ENCODE measurements around the gene DAB2IP. TPM values are rescaled to one million over a fixed set of nuclear protein-coding genes. Genes with fewer than 3 reads are reported as not detected.

Gene DAB2IP
- total and polyA plus RNA-seq, 4 donors, result 19.4 to 75.0 (median 28.7) TPM

GRCh38 chr9:121656941-121657470, 5.6 kb downstream of the DAB2IP start:
- no peak for TF ChIP-seq CTCF (IDR thresholded peaks at IDR 0.05; ENCODE audit: control extremely low read depth, extremely low read depth)
- 83 to 87% methylated on average over 5 of the region's 5 CpGs for WGBS, 2 donors
- Histone ChIP-seq H3K36me3 (ENCODE audit: control insufficient read depth in 4 of 4, insufficient read depth in 4 of 4, low read length in 4 of 4) (peaks cover 0 to 8% (median 3%) of the 10 kb centered on the region in 4 donors), H3K4me3 (no peak overlapping the region), H3K9ac (ENCODE audit: insufficient read depth in 1 of 2, low read length in 2 of 2) (no peak overlapping the region), H3K4me1 (ENCODE audit: control insufficient read depth in 5 of 5, insufficient read depth in 5 of 5, low read length in 5 of 5) (peaks cover 0 to 17% (median 6%) of the 10 kb centered on the region in 5 donors), H3K27me3 (ENCODE audit: control insufficient read depth in 3 of 3, insufficient read depth in 3 of 3, low read length in 2 of 3) (no peaks in the 10 kb centered on the region), H3K9me3 (ENCODE audit: control insufficient read depth in 4 of 4, insufficient read depth in 3 of 4, low read length in 3 of 4) (no peaks in the 10 kb centered on the region), H3K27ac (ENCODE audit: low read depth in 1 of 2, low read length in 1 of 2) (peak overlapping the region in 1 of 2 donors; percentile 80)
- ATAC-seq (ENCODE audit: insufficient read depth, low FRiP score) (no peak), DNase-seq (no peak)

- Histone ChIP-seq H3K27me3 (ENCODE audit: control insufficient read depth in 3 of 3, insufficient read depth in 3 of 3, low read length in 2 of 3) (no peaks in the 10 kb centered on the region), H3K4me3 (no peak overlapping the region), H3K36me3 (ENCODE audit: control insufficient read depth in 4 of 4, insufficient read depth in 4 of 4, low read length in 4 of 4) (peaks cover 0 to 8% (median 3%) of the 10 kb centered on the region in 4 donors), H3K9ac (ENCODE audit: insufficient read depth in 1 of 2, low read length in 2 of 2) (no peak overlapping the region), H3K4me1 (ENCODE audit: control insufficient read depth in 5 of 5, insufficient read depth in 5 of 5, low read length in 5 of 5) (peaks cover 0 to 20% (median 6%) of the 10 kb centered on the region in 5 donors), H3K9me3 (ENCODE audit: control insufficient read depth in 4 of 4, insufficient read depth in 3 of 4, low read length in 3 of 4) (no peaks in the 10 kb centered on the region), H3K27ac (ENCODE audit: low read depth in 1 of 2, low read length in 1 of 2) (peak overlapping the region in 1 of 2 donors; percentile 80)
- WGBS, 2 donors, result 32 to 67% methylated on average over 12 of the region's 12 CpGs
- no peak for TF ChIP-seq CTCF (IDR thresholded peaks at IDR 0.05; ENCODE audit: control extremely low read depth, extremely low read depth)
- no peak for ATAC-seq (ENCODE audit: insufficient read depth, low FRiP score)
- DNase-seq, result no peak
These were observed 6.7 kb downstream of the DAB2IP start for GRCh38 chr9:121658166-121658565.

- no peak for TF ChIP-seq CTCF (IDR thresholded peaks at IDR 0.05; ENCODE audit: control extremely low read depth, extremely low read depth)
- no peaks in the 10 kb centered on the region for H3K27me3 ChIP-seq (ENCODE audit: control insufficient read depth in 3 of 3, insufficient read depth in 3 of 3, low read length in 2 of 3)
- peaks cover 0 to 8% (median 3%) of the 10 kb centered on the region in 4 donors for H3K36me3 ChIP-seq (ENCODE audit: control insufficient read depth in 4 of 4, insufficient read depth in 4 of 4, low read length in 4 of 4)
- H3K9ac ChIP-seq (ENCODE audit: insufficient read depth in 1 of 2, low read length in 2 of 2), result no peak overlapping the region
- peaks cover 0 to 24% (median 6%) of the 10 kb centered on the region in 5 donors for H3K4me1 ChIP-seq (ENCODE audit: control insufficient read depth in 5 of 5, insufficient read depth in 5 of 5, low read length in 5 of 5)
- no peaks in the 10 kb centered on the region for H3K9me3 ChIP-seq (ENCODE audit: control insufficient read depth in 4 of 4, insufficient read depth in 3 of 4, low read length in 3 of 4)
- DNase-seq (no peak), ATAC-seq (ENCODE audit: insufficient read depth, low FRiP score) (no peak)
- 85 to 88% methylated on average over 10 of the region's 10 CpGs for WGBS, 2 donors
- H3K27ac ChIP-seq (ENCODE audit: low read depth in 1 of 2, low read length in 1 of 2), result peak overlapping the region in 1 of 2 donors; percentile 80
- H3K4me3 ChIP-seq, result no peak overlapping the region
These were observed 7.2 kb downstream of the DAB2IP start for GRCh38 chr9:121658591-121658990.

- H3K4me1 ChIP-seq (ENCODE audit: control insufficient read depth in 5 of 5, insufficient read depth in 5 of 5, low read length in 5 of 5), result peaks cover 0 to 20% (median 6%) of the 10 kb centered on the region in 5 donors
- no peak overlapping the region for H3K4me3 ChIP-seq
- TF ChIP-seq CTCF (IDR thresholded peaks at IDR 0.05; ENCODE audit: control extremely low read depth, extremely low read depth), result no peak
- DNase-seq (no peak), ATAC-seq (ENCODE audit: insufficient read depth, low FRiP score) (no peak)
- 82 to 96% methylated on average over 6 of the region's 6 CpGs for WGBS, 2 donors
- no peak overlapping the region for H3K9ac ChIP-seq (ENCODE audit: insufficient read depth in 1 of 2, low read length in 2 of 2)
- peaks cover 0 to 8% (median 3%) of the 10 kb centered on the region in 4 donors for H3K36me3 ChIP-seq (ENCODE audit: control insufficient read depth in 4 of 4, insufficient read depth in 4 of 4, low read length in 4 of 4)
- no peak overlapping the region for H3K27ac ChIP-seq (ENCODE audit: low read depth in 1 of 2, low read length in 1 of 2)
- H3K27me3 ChIP-seq (ENCODE audit: control insufficient read depth in 3 of 3, insufficient read depth in 3 of 3, low read length in 2 of 3), result no peaks in the 10 kb centered on the region
- no peaks in the 10 kb centered on the region for H3K9me3 ChIP-seq (ENCODE audit: control insufficient read depth in 4 of 4, insufficient read depth in 3 of 4, low read length in 3 of 4)
These were observed 8.9 kb downstream of the DAB2IP start for GRCh38 chr9:121660367-121660766.
